ENCODE results near the gene TMEM263. TPM values are rescaled to one million over a fixed set of nuclear protein-coding genes. Genes with fewer than 3 reads are reported as not detected.

TMEM263 gene
- total RNA-seq, 2 experiments from 2014 or later, result 34.1 to 60.0 TPM

DNA sequence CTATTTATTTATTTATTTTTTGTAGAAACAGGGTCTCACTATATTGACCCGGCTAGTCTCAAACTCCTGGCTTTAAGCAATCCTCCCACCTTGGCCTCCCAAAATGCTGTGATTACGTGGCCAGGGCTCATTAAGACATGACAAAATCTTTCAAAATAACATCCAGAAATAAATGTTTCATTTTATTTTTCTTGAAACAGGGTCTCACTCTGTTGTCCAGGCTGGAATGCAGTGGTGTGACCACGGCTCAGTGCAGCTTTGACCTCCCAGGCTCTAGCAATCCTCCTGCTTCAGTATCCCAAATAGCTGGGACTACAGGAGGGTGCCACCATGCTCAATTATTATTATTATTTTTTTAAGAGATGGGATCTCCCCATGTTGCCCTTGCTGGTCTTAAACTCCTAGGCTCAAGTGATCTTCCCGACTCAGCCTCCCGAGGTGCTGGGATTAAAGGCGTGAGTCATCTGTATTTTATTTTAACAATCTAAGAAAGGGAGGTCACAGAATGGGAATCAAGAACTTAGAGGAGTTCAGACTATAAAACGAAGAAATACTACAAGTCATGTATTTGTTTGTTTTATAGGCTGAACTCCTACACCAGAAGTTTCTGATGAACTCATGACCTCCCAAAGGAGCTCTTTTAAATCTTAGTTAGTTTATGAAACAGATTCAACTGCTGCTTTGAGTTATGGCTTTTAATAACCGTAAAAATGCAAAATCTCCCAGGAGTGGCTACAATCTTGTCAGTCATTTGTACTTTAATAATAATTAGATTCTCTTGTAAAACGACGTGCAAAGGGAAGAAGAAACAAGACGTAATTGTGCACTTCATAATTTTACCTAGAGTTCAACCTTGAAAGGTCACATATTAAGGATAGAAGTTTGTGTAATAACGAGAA, 2.1 kb upstream of the TMEM263 start:
- POLR2A ChIA-PET, result interaction anchor here (0.6 to 0.7 kb wide), 2 partner anchors 66 to 152 kb away, joined by 3 read pairs; no protein-coding TSS in a partner anchor
- Histone ChIP-seq H3K27ac (ENCODE audit: low read depth, low read length, poor library complexity, severe bottlenecking) (no peak overlapping the region), H3K36me3 (ENCODE audit: insufficient read depth, low read length) (no peaks in the 10 kb centered on the region; the same call in 1 of the 2 replicates), H3K4me3 (ENCODE audit: low read depth, low read length, poor library complexity, severe bottlenecking) (peak overlapping the region; percentile 80), H3K9me3 (ENCODE audit: low read length) (0 out of 2 replicates have a peak, but pooled peaks cover 8% of the 10 kb centered on the region), H4K20me1 (ENCODE audit: insufficient read depth, low read length) (no peaks in the 10 kb centered on the region), H3K4me1 (ENCODE audit: insufficient read depth, low read length, poor library complexity, severe bottlenecking) (peaks cover 23% of the 10 kb centered on the region), H3K79me2 (ENCODE audit: insufficient read depth, low read depth, low read length) (peaks cover 25% of the 10 kb centered on the region), H3K4me2 (ENCODE audit: low read length) (peak overlapping the region; percentile 77; the same call in 1 of the 2 replicates), H3K9me2 (ENCODE audit: insufficient read depth, low read length) (no peaks in the 10 kb centered on the region), H2AFZ (ENCODE audit: low read length) (no peak overlapping the region)
- TF ChIP-seq, protein P1, sequence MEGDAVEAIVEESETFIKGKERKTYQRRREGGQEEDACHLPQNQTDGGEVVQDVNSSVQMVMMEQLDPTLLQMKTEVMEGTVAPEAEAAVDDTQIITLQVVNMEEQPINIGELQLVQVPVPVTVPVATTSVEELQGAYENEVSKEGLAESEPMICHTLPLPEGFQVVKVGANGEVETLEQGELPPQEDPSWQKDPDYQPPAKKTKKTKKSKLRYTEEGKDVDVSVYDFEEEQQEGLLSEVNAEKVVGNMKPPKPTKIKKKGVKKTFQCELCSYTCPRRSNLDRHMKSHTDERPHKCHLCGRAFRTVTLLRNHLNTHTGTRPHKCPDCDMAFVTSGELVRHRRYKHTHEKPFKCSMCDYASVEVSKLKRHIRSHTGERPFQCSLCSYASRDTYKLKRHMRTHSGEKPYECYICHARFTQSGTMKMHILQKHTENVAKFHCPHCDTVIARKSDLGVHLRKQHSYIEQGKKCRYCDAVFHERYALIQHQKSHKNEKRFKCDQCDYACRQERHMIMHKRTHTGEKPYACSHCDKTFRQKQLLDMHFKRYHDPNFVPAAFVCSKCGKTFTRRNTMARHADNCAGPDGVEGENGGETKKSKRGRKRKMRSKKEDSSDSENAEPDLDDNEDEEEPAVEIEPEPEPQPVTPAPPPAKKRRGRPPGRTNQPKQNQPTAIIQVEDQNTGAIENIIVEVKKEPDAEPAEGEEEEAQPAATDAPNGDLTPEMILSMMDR (conservative IDR thresholded peaks at IDR 0.05; ENCODE audit: low read length), result no peak
- TF ChIP-seq EZH2phosphoT487 (IDR thresholded peaks at IDR 0.05; ENCODE audit: borderline replicate concordance, low read depth, low read length), result no peak
- DNase-seq (ENCODE audit: low spot score), result no peak
- no TSS peak for BruUV-seq (replicated peaks)
- CTCF ChIA-PET (ENCODE audit: unreplicated experiment), result no interaction called here
- intact Hi-C loops (cut with micrococcal nuclease; ENCODE audit: unreplicated experiment), result loop anchor here (2.0 to 10.0 kb wide), 2 partner anchors 597 to 1681 kb away; partner anchors contain the start of genes POLR3B and SELPLG

DNA sequence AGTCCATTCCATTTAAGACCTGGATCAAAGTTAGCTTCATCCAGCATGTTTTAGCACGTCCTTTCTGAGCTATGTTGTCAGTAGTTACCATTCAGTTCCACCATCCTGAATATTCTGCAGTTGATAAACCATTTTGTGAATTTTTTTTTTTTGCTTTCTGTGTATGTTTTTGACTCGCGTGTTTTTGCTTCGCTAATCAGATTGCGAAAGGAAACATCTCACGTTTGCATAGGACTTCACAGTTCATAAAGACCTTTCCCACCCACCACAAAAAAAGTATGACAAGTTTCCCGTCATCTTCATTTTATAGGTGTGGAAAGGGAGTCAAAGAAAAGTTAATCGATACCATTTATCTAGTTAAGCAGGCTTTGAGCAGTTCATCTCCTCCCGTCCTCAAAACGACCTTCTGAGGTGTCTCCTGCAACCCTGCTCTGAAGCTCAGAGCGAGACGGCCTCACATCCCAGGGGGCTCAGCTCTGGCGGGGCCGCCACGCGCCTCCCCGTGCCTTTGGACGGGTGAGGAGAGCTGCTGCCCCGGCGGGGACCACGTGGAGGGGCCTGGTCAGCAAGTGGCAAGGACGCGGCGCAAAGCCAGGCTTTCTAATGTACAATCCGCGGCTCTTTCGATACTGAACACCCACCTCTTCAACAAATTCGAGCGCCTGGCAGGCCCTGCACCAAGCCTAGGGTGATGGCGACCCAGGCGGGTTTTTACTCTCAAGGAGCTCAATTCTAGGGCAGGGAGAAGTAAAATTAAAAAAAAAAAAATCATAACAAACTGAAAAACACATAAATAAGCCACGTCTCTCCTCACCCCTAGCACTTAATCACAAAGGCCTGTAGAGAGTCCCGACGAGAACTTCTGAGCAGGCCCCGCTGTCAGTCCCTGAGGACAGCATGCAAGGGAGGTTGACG, 988 bp upstream of the TMEM263 start:
- intact Hi-C loops (cut with micrococcal nuclease; ENCODE audit: unreplicated experiment), result loop anchor here (1.0 to 10.0 kb wide), 5 partner anchors 33 to 1680 kb away; partner anchors contain the start of genes MTERF2, POLR3B, SELPLG and TCP11L2
- peaks cover 36% of the 10 kb centered on the region for H3K79me2 ChIP-seq (ENCODE audit: insufficient read depth, low read depth, low read length)
- no peak for TF ChIP-seq EZH2phosphoT487 (IDR thresholded peaks at IDR 0.05; ENCODE audit: borderline replicate concordance, low read depth, low read length)
- TF ChIP-seq, protein P1 (conservative IDR thresholded peaks at IDR 0.05; ENCODE audit: low read length), result no peak
- ChIA-PET POLR2A (interaction anchor here (0.6 to 2.8 kb wide), 8 partner anchors 14 to 1694 kb away, joined by 3 to 8 read pairs (median 3); partner anchors contain the start of gene MTERF2), CTCF (ENCODE audit: unreplicated experiment) (interaction anchor here (0.6 kb wide), 2 partner anchors 195 to 597 kb away, joined by 5 to 9 read pairs; partner anchors contain the start of gene POLR3B)
- H2AFZ ChIP-seq (ENCODE audit: low read length), result peak overlapping the region; percentile 86
- BruUV-seq (replicated peaks), result TSS peak; percentile 86
- peaks cover 9% of the 10 kb centered on the region for H3K36me3 ChIP-seq (ENCODE audit: insufficient read depth, low read length)
- no peaks in the 10 kb centered on the region for H4K20me1 ChIP-seq (ENCODE audit: insufficient read depth, low read length)
- H3K4me3 ChIP-seq (ENCODE audit: low read depth, low read length, poor library complexity, severe bottlenecking), result peak overlapping the region; percentile 80
- no peaks in the 10 kb centered on the region for H3K9me3 ChIP-seq (ENCODE audit: low read length)
- DNase-seq (ENCODE audit: low spot score), result no peak
- peak overlapping the region; percentile 40 for H3K27ac ChIP-seq (ENCODE audit: low read depth, low read length, poor library complexity, severe bottlenecking)
- H3K4me2 ChIP-seq (ENCODE audit: low read length), result peak overlapping the region; percentile 77
- H3K4me1 ChIP-seq (ENCODE audit: insufficient read depth, low read length, poor library complexity, severe bottlenecking), result peaks cover 26% of the 10 kb centered on the region
- H3K9me2 ChIP-seq (ENCODE audit: insufficient read depth, low read length), result no peaks in the 10 kb centered on the region

Measured in OCI-LY7 (cell line).